PC-3 (cell line): ENCODE measurements around the gene SEMA5A.

Source experiments
- CTCF ChIP-seq: fragments of 300-600 bp; sonication (generic); conservative IDR thresholded peaks from 2 replicates; pipeline ENCODE4 v1.5.1; 2017; ENCODE audit warnings: antibody characterized with exemption, low read depth, mild to moderate bottlenecking, low read length
- EZH2 ChIP-seq: fragments of 300-600 bp; sonication (generic); IDR thresholded peaks from one replicate; pipeline ENCODE4 v1.6.1; 2017; ENCODE audit warnings: antibody characterized with exemption, mild to moderate bottlenecking, low read length; ENCODE audit not compliant: unreplicated experiment
- EZH2phosphoT487 ChIP-seq: fragments of 300-600 bp; sonication (generic); IDR thresholded peaks from 2 replicates; pipeline ENCODE4 v1.6.1; 2018; ENCODE audit warnings: mild to moderate bottlenecking, antibody characterized with exemption, low read length, borderline replicate concordance

GRCh38 chr5:9348401-9348996 is 197.4 kb downstream of the SEMA5A start:
- TF ChIP-seq CTCF (no peak), EZH2 (no peak), EZH2phosphoT487 (no peak)
